Muscle layer of duodenum (tissue), 2 donors: ENCODE results near the gene REV1.

ENCODE experiments used
- H3K27ac ChIP-seq: one replicate; pipeline ENCODE4 v1.7.0; 2013; ENCODE audit warnings: mild to moderate bottlenecking, low read length
- H3K27me3 ChIP-seq: one replicate; pipeline ENCODE4 v1.7.0; 2013; ENCODE audit warnings: low read depth, mild to moderate bottlenecking, control low read depth, low read length
- H3K36me3 ChIP-seq, 2 donors: one replicate each; pipeline ENCODE4 v1.7.0; 2013; ENCODE audit warnings: low read length in 2 of 2, control low read depth in 1 of 2, mild to moderate bottlenecking in 1 of 2; ENCODE audit not compliant: insufficient read depth in 2 of 2, control insufficient read depth in 1 of 2
- H3K4me1 ChIP-seq, 2 donors: one replicate each; pipeline ENCODE4 v1.7.0; 2013; ENCODE audit warnings: low read length in 2 of 2, mild to moderate bottlenecking in 2 of 2, control low read depth in 1 of 2, moderate library complexity in 1 of 2; ENCODE audit not compliant: insufficient read depth in 2 of 2, control insufficient read depth in 1 of 2
- H3K4me3 ChIP-seq, 2 donors: one replicate each; pipeline ENCODE4 v1.7.0; 2013; ENCODE audit warnings: low read length in 2 of 2, low read depth in 1 of 2, mild to moderate bottlenecking in 1 of 2
- H3K9me3 ChIP-seq, 2 donors: one replicate each; pipeline ENCODE4 v1.7.0; 2013; ENCODE audit warnings: low read length in 2 of 2, control low read depth in 1 of 2, mild to moderate bottlenecking in 1 of 2; ENCODE audit not compliant: control insufficient read depth in 1 of 2
- donor health status: healthy.

The REV1 gene

GRCh38 chr2:99422599-99422998, 67.2 kb downstream of the REV1 start:
- Histone ChIP-seq H3K4me1 (peaks cover 0 to 19% of the 10 kb centered on the region in 2 donors), H3K27me3 (no peaks in the 10 kb centered on the region), H3K27ac (no peak overlapping the region), H3K36me3 (peaks cover 38 to 40% of the 10 kb centered on the region in 2 donors), H3K9me3 (no peaks in the 10 kb centered on the region), H3K4me3 (no peak overlapping the region)

GRCh38 chr2:99421469-99421868, 68.3 kb downstream of the REV1 start:
- Histone ChIP-seq H3K4me3 (no peak overlapping the region), H3K9me3 (no peaks in the 10 kb centered on the region), H3K4me1 (peaks cover 0 to 19% of the 10 kb centered on the region in 2 donors), H3K27ac (no peak overlapping the region), H3K27me3 (no peaks in the 10 kb centered on the region), H3K36me3 (peaks cover 38 to 44% of the 10 kb centered on the region in 2 donors)

GRCh38 chr2:99420751-99421299, 69.0 kb downstream of the REV1 start:
- no peak overlapping the region for H3K4me3 ChIP-seq
- H3K36me3 ChIP-seq = peaks cover 38 to 50% of the 10 kb centered on the region in 2 donors
- H3K9me3 ChIP-seq = no peaks in the 10 kb centered on the region
- no peak overlapping the region for H3K27ac ChIP-seq
- no peaks in the 10 kb centered on the region for H3K27me3 ChIP-seq
- peaks cover 0 to 19% of the 10 kb centered on the region in 2 donors for H3K4me1 ChIP-seq

- H3K9me3 ChIP-seq = no peaks in the 10 kb centered on the region
- H3K4me1 ChIP-seq = peaks cover 0 to 15% of the 10 kb centered on the region in 2 donors
- H3K27me3 ChIP-seq = no peaks in the 10 kb centered on the region
- peaks cover 38 to 58% of the 10 kb centered on the region in 2 donors for H3K36me3 ChIP-seq
- no peak overlapping the region for H3K4me3 ChIP-seq
- H3K27ac ChIP-seq = no peak overlapping the region
These were observed 69.8 kb downstream of the REV1 start for GRCh38 chr2:99420031-99420430.

- Histone ChIP-seq H3K4me3 (no peak overlapping the region), H3K4me1 (no peaks in the 10 kb centered on the region), H3K27ac (no peak overlapping the region), H3K36me3 (peaks cover 31 to 70% of the 10 kb centered on the region in 2 donors), H3K27me3 (no peaks in the 10 kb centered on the region), H3K9me3 (no peaks in the 10 kb centered on the region)
These were observed 72.4 kb downstream of the REV1 start for GRCh38 chr2:99417396-99417795.

GRCh38 chr2:99414566-99414965, 75.3 kb downstream of the REV1 start:
- Histone ChIP-seq H3K27me3 (no peaks in the 10 kb centered on the region), H3K4me1 (no peaks in the 10 kb centered on the region), H3K36me3 (peaks cover 23 to 73% of the 10 kb centered on the region in 2 donors), H3K4me3 (no peak overlapping the region), H3K9me3 (no peaks in the 10 kb centered on the region), H3K27ac (no peak overlapping the region)

- H3K4me3 ChIP-seq = no peak overlapping the region
- peaks cover 34 to 48% of the 10 kb centered on the region in 2 donors for H3K36me3 ChIP-seq
- no peaks in the 10 kb centered on the region for H3K27me3 ChIP-seq
- H3K27ac ChIP-seq = no peak overlapping the region
- no peaks in the 10 kb centered on the region for H3K9me3 ChIP-seq
- H3K4me1 ChIP-seq = no peaks in the 10 kb centered on the region
These were observed 79.5 kb downstream of the REV1 start for GRCh38 chr2:99410276-99410675.

- no peak overlapping the region for H3K4me3 ChIP-seq
- H3K27ac ChIP-seq = no peak overlapping the region
- no peaks in the 10 kb centered on the region for H3K4me1 ChIP-seq
- H3K9me3 ChIP-seq = no peaks in the 10 kb centered on the region
- H3K36me3 ChIP-seq = peaks cover 59 to 61% of the 10 kb centered on the region in 2 donors
- no peaks in the 10 kb centered on the region for H3K27me3 ChIP-seq
These were observed 83.7 kb downstream of the REV1 start for GRCh38 chr2:99406137-99406536.

- no peaks in the 10 kb centered on the region for H3K27me3 ChIP-seq
- no peak overlapping the region for H3K27ac ChIP-seq
- H3K36me3 ChIP-seq = peaks cover 57 to 60% of the 10 kb centered on the region in 2 donors
- no peaks in the 10 kb centered on the region for H3K4me1 ChIP-seq
- no peak overlapping the region for H3K4me3 ChIP-seq
- H3K9me3 ChIP-seq = no peaks in the 10 kb centered on the region
These were observed 84.8 kb downstream of the REV1 start for GRCh38 chr2:99404797-99405669.

- Histone ChIP-seq H3K4me1 (no peaks in the 10 kb centered on the region), H3K27me3 (no peaks in the 10 kb centered on the region), H3K36me3 (peaks cover 59 to 68% of the 10 kb centered on the region in 2 donors), H3K9me3 (no peaks in the 10 kb centered on the region), H3K4me3 (no peak overlapping the region), H3K27ac (no peak overlapping the region)
These were observed 85.6 kb downstream of the REV1 start for GRCh38 chr2:99404039-99404796.

- no peak overlapping the region for H3K4me3 ChIP-seq
- no peaks in the 10 kb centered on the region for H3K4me1 ChIP-seq
- H3K27me3 ChIP-seq = no peaks in the 10 kb centered on the region
- no peak overlapping the region for H3K27ac ChIP-seq
- peaks cover 65 to 75% of the 10 kb centered on the region in 2 donors for H3K36me3 ChIP-seq
- H3K9me3 ChIP-seq = no peaks in the 10 kb centered on the region
These were observed 86.3 kb downstream of the REV1 start for GRCh38 chr2:99403524-99403923.
